Measurements from ENCODE around the gene KAT7.
A peak's percentile ranks its signal among the peaks of the same experiment; 100 is the strongest.

KAT7 gene

DNA sequence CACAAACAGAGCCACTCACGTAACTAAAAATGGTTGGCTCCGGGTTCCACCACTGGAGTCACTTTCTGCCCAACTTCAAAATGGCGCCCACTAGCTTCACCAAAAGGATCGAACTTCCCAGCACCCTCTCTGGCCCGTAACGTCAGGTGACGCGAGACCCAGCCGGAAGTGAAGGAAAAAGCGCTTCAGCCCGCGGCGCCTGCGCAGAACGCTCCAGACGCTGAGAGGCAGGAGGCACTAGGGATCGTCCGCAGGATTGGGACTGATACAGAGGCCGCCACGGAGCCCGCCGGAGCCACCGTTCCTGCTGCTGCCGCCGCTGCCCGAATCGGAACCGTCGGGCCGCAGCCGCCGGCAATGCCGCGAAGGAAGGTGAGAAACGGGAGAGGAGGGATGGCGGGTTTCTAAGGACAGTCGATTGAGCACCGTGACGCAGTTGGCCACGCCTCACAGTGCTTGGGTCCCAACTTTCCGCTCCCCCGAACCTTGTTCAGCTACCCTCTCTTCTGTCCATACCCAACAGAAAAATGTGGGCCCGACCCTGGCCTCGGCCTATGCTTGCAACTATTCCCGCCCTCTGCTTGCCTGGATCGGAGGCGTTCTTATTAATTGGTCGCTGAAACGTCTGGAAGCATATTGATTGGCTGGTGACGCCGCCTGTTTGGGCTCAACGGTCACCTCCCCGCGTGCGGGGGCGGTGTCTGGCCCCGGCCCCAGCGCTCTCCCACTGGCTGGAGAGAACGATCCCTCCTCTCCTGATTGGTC lies at the start of gene KAT7:
Gene KAT7, plus strand, starts transcription at position 204 of the 765 bp plus-strand sequence. Its CDS starts 154 bp downstream, at position 358.
- TF ChIP-seq, protein P1, sequence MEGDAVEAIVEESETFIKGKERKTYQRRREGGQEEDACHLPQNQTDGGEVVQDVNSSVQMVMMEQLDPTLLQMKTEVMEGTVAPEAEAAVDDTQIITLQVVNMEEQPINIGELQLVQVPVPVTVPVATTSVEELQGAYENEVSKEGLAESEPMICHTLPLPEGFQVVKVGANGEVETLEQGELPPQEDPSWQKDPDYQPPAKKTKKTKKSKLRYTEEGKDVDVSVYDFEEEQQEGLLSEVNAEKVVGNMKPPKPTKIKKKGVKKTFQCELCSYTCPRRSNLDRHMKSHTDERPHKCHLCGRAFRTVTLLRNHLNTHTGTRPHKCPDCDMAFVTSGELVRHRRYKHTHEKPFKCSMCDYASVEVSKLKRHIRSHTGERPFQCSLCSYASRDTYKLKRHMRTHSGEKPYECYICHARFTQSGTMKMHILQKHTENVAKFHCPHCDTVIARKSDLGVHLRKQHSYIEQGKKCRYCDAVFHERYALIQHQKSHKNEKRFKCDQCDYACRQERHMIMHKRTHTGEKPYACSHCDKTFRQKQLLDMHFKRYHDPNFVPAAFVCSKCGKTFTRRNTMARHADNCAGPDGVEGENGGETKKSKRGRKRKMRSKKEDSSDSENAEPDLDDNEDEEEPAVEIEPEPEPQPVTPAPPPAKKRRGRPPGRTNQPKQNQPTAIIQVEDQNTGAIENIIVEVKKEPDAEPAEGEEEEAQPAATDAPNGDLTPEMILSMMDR (IDR thresholded peaks at IDR 0.05; ENCODE audit: low read depth, low read length, missing control alignments): no peak
- peak; percentile 99 for DNase-seq (ENCODE audit: extremely low read depth, low read depth)
- peak within 1 kb of the TSS; percentile 81 for H3K4me3 ChIP-seq (replicated peaks; ENCODE audit: low read depth, low read length)

DNA sequence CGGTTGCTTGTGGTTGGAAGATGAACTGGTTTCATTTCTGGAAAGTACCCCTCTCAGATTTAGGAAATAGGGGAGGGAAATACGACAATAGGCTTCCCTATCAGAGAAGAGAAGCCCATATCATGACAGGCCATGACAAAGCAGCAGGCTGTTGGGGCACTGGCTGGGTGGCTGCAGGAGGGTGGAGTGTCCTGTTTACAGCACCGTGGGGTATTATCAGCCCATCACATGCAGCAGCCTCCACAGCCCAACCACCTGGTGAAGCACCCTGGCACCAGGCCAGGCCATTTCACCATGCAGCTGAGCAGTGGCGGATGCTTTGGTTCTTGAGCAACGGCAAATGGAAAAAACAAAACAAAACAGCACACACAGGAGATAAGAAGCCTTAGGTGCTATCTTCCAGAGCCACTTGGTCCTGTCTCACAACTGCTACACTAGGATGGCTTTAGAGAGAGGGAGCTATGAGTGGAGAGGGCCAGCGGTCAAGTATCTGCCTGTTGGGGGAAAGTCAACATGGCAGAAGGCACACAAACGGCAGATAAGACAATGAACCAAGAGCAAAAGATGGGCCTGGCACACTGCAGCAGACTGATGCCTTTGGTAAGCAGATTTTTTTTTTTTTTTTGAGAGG lies 48.7 kb upstream of the KAT7 start:
- no peak for DNase-seq (ENCODE audit: extremely low read depth, low read depth)
- TF ChIP-seq, protein P1 (IDR thresholded peaks at IDR 0.05; ENCODE audit: low read depth, low read length, missing control alignments): no peak
- H3K4me3 ChIP-seq (replicated peaks; ENCODE audit: low read depth, low read length): no peak overlapping the region

- TF ChIP-seq, protein P1 (IDR thresholded peaks at IDR 0.05; ENCODE audit: low read depth, low read length, missing control alignments): no peak
- H3K4me3 ChIP-seq (replicated peaks; ENCODE audit: low read depth, low read length): no peak overlapping the region
- DNase-seq (ENCODE audit: extremely low read depth, low read depth): no peak
Observed at GRCh38 chr17:49741009-49741691, 47.3 kb upstream of the KAT7 start.

GRCh38 chr17:49741692-49742076 lies 46.8 kb upstream of the KAT7 start:
- TF ChIP-seq, protein P1 (IDR thresholded peaks at IDR 0.05; ENCODE audit: low read depth, low read length, missing control alignments): no peak
- no peak overlapping the region for H3K4me3 ChIP-seq (replicated peaks; ENCODE audit: low read depth, low read length)
- DNase-seq (ENCODE audit: extremely low read depth, low read depth): no peak

DNA sequence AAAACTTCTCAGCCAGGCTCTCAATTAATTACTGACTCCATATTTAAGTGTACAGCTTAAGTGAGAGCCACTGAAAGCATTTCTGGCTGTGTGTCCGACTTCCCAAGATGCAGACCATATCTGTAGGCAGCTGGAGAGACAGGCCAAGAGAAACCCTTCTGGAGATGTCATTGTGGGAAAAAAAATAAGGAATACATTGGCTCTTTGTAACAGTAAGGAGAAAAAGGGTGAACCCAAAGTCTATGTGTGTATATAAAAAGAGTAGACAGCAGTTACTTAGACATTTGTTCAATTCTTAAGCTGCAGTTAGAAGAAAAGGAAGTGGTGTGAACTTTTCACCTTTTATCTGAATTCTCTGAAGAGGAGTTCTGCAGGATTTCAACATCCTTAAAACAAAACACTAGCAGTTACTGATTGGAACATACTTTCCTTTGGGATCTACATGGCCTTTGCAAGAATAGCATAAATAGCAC lies 46.3 kb upstream of the KAT7 start:
- TF ChIP-seq, protein P1 (IDR thresholded peaks at IDR 0.05; ENCODE audit: low read depth, low read length, missing control alignments): no peak
- H3K4me3 ChIP-seq (replicated peaks; ENCODE audit: low read depth, low read length): no peak overlapping the region
- no peak for DNase-seq (ENCODE audit: extremely low read depth, low read depth)

DNA sequence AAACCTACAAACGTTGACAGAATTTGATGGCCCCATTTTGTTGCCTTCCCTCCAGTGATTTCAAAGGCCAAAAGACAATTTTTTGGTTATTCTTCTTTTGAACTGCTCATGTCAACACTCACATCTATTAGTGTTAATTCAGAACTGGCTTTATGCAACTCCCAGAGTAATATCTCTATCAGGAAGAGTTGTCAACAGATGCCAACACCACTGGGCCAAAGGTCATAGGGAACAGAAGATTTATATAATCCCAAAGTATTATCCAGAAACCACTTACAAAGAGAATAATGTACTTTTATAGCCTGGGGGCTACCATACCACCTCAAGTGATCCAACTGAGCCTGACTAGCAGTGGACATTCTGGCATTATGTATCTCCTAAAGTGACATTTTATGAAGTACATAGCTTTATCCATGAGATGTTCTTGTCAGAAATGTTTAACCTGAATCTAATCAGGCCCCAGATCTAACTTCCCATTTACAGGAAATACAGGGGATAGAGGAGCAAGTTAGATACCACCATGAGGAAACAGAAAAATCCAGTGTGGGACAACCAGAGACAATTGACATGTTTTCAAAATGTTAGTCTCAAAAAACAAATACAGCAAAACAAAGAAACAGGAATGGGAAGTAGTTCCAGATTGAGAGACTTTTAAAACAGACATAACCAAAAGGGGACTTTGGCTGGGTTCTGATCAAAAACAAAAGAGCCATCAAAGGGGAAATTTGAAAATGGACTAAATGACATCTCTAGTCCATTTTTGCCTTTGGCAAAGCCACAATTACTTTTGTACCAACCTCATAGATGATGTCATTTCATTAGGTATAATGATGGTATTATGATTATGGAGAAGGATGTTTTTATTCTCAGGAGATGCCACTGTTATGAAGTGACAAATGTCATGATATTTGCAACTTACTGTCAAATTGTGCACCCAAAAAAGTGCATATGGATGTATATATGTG lies 43.0 kb upstream of the KAT7 start:
- H3K4me3 ChIP-seq (replicated peaks; ENCODE audit: low read depth, low read length): no peak overlapping the region
- TF ChIP-seq, protein P1 (IDR thresholded peaks at IDR 0.05; ENCODE audit: low read depth, low read length, missing control alignments): no peak
- DNase-seq (ENCODE audit: extremely low read depth, low read depth): no peak
